COLO668 (cell line): Measurements from ENCODE around the gene ATXN1.

Experiments used
- DNase-seq: peaks from one replicate; lab custom pipeline; 2025; ENCODE audit not compliant: unreplicated experiment; lab: John Stamatoyannopoulos, UW

The ATXN1 gene

DNA sequence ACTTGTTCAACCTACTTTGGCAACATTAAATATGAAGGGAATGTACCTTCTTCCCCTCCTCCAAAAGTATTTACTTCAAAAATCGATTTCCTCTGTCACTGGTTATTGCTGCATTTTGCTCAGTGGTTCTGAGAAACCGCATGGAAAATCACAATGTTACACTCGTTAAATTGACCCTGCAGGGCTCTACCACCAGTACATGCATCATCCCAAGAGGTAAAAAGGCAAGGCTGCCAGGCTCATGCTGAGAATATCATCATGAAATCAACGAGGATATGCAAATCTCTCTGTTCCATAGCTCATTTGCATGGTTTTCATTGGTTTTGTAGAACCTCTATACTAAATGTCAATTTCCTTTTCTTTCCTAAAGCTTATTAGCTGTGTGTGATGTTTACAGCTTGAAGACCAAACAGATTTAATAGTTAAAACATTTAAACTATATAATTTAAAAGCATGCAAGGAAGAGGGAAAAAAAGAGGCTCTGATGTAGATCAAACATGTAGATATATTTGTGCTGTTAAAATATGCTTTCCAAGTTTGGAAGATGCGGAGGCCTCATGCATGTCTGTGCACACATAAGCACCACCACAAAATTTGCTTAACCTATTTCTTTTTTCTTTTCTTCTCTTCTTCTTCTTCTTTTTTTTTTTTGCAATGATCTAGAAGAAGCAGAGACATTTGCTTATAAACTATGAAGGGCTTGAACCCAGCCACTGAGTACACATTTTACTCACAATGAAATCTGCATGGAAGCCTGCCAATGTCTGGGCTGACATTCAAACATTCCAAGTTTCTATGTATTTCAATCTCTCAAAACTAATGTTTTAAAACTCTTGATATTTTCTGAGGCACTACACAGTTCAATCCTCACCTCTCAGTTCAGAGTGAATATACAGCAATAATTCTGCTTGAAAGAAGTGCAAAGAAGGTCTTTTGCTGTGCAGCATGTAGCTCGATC, 328.9 kb downstream of the ATXN1 start:
- no peak for DNase-seq

DNA sequence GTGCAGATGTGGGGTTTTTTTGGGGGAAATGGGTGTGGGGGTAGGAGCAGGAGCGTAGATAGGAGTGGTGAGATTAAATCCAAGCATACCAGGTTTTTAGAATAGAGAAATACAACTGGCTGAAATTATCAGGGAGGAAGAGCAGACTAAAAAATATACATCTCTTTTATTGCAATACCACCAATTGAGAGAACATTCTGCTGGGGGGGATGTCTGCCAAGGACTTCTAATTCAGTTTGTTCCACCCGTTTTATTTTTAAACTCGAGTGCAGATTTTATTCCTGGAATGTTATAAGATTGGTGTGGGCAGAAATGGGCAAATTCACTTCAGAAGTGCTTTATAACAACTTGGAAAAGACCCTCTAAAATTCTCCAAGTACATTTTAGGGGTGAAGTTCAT, 330.2 kb downstream of the ATXN1 start:
- DNase-seq = no peak

- DNase-seq = no peak
Measured at GRCh38 chr6:16430391-16431089, 330.7 kb downstream of the ATXN1 start.

DNA sequence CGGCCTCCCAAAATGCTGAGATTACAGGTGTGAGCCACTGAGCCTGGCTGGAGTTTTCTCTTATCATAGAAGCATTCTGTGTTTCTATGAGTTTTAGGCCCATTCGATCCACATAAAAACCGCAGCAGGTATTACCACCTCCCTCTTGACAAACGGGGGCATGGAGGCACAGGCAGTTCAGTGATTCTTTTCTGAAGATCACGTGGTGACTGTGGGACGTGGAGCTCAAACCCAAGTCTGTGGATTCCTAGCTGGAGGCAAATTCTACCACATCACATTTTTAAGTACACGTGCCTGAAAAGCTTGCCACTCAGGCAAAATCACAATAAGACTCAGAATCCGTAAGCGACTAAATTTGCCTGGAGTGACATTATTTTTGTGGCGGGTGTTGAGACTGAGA, 331.6 kb downstream of the ATXN1 start:
- no peak for DNase-seq

GRCh38 chr6:16427124-16427523, 334.1 kb downstream of the ATXN1 start:
- DNase-seq = no peak

DNA sequence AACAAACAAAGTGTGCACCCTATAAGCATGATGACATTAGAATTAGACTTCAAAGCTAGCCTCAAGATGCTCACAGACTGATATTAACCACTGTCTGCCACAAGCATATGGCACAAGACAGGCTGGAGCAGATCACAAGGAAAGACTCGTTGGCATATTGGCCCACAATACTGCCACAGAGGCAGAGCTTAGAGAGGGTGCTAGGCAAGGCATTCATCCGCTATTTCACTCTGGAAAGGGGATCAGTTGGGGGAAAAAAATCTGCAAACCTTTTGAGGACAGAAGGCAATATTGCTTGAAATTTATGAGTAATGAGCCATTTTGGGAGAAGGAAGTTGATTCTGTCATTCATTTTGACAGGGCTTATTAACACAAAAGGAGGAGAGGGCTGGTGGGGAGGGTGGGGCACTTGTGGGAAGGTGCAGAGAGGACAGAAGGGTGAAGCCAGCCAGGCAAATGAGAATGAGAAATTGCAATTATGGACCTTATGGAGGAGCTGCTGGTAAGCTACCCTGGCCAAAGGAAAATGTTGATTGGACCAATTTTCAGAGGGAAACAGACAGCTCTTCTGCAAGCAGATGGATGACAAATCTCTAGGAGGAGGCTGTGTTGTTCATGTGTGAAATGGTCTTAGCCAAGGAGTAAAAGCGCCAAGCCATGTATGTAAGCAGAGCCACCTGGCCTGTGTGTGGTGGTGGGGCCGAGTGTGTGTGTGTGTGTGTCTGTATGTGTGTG, 335.2 kb downstream of the ATXN1 start:
- DNase-seq = no peak

- no peak for DNase-seq
Measured at GRCh38 chr6:16421462-16421960, 339.7 kb downstream of the ATXN1 start.

DNA sequence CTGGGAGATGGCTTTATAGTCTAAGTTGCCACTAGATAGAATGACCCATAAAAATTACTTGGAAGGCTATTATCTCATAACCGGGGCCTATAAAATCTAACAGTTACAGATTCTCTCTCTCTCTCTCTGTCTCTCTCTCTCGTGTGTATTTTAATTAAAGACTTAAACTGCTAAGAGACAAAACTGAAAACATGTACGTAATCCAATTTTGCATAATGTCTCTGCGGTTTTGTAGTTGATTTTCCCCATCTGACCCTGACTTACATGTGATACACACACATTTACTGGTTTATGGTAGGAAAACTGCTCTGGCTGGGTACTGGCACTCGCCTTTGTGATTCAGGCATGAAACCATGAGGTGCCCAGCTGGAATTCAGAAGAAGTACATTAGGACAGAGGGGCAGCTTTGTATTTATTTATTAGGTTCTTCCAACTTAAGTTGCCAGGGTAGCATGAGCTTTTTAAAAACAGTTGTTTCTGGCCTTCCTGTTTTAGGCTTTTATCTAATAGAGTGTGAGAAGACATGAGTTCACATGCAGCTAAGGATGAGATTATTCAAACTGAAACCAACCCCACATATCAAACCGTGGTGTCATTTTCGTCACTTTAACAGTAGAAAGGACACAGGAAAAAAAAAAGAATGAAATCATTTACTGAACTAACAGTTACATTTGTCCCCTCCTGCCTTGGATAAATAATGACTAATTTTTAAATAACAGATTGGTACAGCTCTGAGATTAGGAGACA, 340.4 kb downstream of the ATXN1 start:
- no peak for DNase-seq

DNA sequence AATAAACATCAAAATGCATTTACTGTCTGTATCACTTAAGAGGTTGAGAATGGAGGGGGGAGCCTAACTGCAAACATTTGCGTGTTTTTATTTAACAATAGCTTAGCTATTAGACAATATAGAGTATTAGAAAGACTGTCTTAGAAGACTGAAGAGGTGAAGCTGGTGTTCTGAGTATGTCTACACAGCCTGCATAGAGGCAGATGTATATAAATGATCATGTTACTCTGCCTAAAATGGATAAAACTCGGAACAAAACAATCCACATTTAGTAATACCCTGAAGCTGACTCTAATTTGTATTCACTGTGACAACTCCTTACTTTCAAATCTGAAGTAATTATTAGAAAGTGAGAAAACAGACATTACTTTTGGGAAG, 340.9 kb downstream of the ATXN1 start:
- no peak for DNase-seq

- DNase-seq = no peak
Measured at GRCh38 chr6:16419636-16420336, 341.5 kb downstream of the ATXN1 start.

DNA sequence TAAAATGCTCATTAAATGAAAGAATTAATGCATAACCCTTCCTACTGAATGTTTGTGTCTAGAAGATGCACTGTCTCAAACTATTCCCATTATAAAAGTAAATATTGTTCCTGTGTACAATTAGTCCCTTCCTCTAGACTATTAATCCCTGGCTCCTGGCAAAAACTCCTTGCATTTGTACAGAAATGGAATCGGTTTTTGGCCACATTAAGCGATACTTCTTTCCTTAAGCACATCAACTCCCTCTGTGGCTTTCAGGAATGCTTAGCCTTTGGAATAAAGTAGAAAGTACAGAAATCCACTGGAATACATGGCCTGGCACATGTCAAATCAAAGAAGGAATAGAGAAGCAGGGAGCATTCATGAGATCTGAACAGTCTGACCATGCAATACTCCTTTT, 343.1 kb downstream of the ATXN1 start:
- DNase-seq = no peak

DNA sequence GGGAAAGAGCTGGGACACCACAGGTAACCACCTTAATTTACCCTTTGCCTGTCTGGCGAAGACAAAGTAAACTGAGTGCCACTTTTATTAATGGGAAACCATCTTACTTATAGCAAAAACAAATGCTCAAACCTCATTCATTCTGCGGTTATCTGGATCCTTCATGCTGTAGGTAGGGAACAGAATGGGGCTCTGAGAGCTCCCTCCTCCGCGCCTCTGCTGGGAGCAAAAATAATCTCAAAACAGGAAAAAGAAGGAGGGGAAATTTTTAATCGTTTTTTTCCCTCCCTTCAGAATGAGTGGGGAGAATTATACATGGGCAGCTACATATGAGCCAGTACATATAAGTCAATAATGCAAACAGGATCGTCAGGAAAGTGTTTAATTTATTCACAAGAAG, 345.6 kb downstream of the ATXN1 start:
- no peak for DNase-seq

DNA sequence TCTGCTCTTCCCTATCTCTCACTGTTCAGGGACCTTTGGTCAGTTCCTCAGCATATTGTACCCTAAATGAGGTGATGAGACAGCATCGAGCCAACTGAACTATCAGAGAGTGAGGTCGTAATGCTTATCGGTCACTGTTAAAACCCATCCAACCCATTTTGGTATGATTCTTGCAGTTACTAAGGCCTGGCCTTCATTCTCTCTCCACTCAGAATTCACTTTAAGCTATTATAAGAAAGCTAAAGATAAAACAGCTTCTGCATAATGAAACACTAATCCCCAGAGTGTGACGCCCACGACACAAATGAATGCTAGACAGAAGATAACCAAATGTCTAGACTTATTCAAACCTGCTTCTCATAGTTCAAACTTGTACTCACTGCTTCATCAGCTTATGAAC, 347.1 kb downstream of the ATXN1 start:
- no peak for DNase-seq

DNA sequence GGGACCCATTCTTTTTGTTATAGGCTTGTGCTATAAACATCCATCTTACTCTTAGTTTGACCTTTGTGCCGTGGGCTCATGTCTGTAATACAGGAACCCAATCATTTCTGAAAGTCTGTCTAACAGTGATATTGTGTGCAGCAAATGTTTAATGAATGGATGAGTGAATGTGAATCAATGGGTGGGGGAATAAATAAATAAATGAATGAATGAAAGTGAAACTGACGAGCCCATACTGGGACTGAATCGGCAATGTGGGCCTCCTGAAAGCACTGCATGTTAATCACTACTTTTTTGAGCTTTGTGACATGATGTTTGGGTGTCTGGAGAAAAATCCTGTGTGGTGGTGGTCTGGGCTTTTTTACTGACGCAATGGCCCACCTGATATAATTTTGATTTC, 347.9 kb downstream of the ATXN1 start:
- no peak for DNase-seq

DNA sequence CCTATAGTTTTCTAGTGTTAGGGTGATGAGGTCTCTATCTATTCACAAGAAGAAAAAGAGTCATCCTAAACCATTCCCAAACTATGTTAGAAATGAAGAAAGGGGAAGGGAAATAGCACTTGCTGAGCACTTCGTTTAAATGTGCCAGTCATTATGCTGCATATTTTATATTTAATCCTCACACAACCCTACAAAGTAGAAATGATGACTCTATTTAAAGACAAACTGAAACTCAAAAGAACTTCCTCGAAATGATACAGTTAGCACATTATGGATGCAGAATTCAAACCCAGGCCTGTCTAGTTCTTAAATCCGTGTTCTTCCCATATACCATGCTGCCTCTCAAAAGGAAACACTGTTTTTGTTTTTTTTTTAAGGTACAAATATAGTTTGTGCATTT, 348.3 kb downstream of the ATXN1 start:
- DNase-seq = no peak

- DNase-seq = no peak
Measured at GRCh38 chr6:16412171-16412570, 349.1 kb downstream of the ATXN1 start.

DNA sequence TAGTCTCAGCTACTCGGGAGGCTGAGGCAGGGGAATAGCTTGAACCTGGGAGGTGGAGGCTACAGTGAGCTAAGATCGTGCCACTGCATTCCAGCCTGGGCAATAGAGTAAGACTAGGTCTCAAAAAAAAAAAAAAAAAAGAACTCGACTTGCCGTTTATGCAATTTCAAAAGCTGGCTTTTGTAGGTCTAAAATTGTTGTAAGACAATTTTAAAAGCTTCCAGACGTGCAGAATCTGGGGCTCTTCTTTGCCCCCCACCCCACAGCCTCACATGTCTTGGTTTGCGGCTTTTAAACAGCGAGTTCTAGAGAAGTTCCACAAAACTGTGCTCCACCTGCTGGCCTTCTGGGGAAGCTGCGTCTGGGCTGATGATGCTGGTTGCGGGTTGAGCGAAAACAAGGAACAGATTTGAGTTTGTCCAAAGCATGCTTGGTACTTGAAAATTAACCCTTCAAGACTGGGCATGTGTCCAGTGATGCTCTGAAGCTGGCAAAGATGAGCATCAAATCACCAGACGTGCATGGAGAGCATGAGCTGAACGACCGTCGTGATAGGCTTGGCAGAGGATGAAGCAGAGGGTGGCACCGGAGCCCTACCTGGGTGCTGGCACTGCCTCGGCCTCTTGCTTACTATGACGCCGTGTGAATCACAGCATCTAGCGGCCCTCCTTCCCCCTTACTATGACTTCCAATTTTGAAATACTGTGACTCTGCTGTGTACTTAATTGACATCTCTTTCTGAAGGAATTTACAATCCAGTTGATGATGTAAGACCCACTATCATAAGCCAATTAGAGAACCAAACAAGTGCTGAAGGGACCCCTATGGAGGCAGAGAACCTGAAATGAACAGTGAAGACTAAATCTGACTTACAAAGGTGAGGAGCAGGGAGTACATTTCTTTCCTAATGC, 351.5 kb downstream of the ATXN1 start:
- DNase-seq = peak; percentile 0

- no peak for DNase-seq
Measured at GRCh38 chr6:16408766-16409165, 352.5 kb downstream of the ATXN1 start.

GRCh38 chr6:16406966-16407365, 354.3 kb downstream of the ATXN1 start:
- DNase-seq = no peak
